Breast epithelium (tissue), 3 donors: ENCODE results near the gene S100A7A.

ENCODE experiments used
- CTCF ChIP-seq, 3 donors: fragments of 450-650 bp; IDR thresholded peaks; one replicate each; pipeline ENCODE4 v1.5.1; 2016 to 2017; ENCODE audit warnings: antibody characterized with exemption in 3 of 3, mild to moderate bottlenecking in 3 of 3, moderate library complexity in 3 of 3
- POLR2A ChIP-seq: fragments of 450-650 bp; IDR thresholded peaks from one replicate; pipeline ENCODE4 v1.6.1; 2016; ENCODE audit warnings: antibody characterized with exemption, mild to moderate bottlenecking, moderate library complexity
- POLR2AphosphoS5 ChIP-seq, 3 donors: sonication (generic); formaldehyde crosslinking; IDR thresholded peaks; one replicate each; pipeline ENCODE4 v1.6.1; 2017; ENCODE audit warnings: antibody characterized with exemption in 3 of 3

- TF ChIP-seq CTCF (IDR thresholded peaks at IDR 0.05) (no peak), POLR2A (no peak), POLR2AphosphoS5 (IDR thresholded peaks at IDR 0.05) (no peak)
These were observed 12.2 kb upstream of the S100A7A start for GRCh38 chr1:153404086-153404635.
